Measurements from ENCODE around the gene SMG5.

DNA sequence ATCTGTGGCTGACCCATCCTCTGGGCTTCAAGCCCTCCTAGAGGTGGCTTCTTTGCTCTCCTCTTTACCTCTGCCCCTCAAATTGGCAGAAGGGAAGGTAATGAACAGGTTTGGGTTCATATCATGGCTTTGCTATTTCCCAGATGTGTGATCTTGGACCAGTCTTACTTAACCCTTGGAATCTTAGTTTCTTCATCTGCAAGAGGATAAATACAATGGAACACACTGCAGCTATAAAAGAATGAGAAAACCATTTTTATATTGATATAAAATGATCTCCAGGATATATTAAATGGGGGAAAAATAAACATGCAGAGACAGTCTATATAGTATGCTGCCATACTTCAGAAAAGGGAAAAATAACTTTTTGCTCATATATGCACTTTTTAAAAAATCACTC lies 7.2 kb upstream of the SMG5 start:
- TF ChIP-seq, protein P1, sequence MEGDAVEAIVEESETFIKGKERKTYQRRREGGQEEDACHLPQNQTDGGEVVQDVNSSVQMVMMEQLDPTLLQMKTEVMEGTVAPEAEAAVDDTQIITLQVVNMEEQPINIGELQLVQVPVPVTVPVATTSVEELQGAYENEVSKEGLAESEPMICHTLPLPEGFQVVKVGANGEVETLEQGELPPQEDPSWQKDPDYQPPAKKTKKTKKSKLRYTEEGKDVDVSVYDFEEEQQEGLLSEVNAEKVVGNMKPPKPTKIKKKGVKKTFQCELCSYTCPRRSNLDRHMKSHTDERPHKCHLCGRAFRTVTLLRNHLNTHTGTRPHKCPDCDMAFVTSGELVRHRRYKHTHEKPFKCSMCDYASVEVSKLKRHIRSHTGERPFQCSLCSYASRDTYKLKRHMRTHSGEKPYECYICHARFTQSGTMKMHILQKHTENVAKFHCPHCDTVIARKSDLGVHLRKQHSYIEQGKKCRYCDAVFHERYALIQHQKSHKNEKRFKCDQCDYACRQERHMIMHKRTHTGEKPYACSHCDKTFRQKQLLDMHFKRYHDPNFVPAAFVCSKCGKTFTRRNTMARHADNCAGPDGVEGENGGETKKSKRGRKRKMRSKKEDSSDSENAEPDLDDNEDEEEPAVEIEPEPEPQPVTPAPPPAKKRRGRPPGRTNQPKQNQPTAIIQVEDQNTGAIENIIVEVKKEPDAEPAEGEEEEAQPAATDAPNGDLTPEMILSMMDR (IDR thresholded peaks at IDR 0.05) = no peak
- TF ChIP-seq TCF7L2 (IDR thresholded peaks at IDR 0.05; ENCODE audit: low read depth, low read length) = no peak
